Lung microvascular endothelial cell (primary cell): ENCODE results near the gene MDGA2. TPM values are rescaled to one million over a fixed set of nuclear protein-coding genes. Genes with fewer than 3 reads are reported as not detected.

Experiments used
- DNase-seq, 2 donors: peaks; one replicate each; pipeline versions ENCODE4 v3.0.0 to v3.0.0-alpha.2; 2010; ENCODE audit warnings: low read depth in 2 of 2
- total RNA-seq: library from RNA; depleted of rRNA; stranded (reverse); fragments of >200 nt; gene quantifications from 2 replicates; pipeline ENCODE4 v1.2.1, GENCODE V29; 2014

The MDGA2 gene
- total RNA-seq = not detected in 2 replicates

DNA sequence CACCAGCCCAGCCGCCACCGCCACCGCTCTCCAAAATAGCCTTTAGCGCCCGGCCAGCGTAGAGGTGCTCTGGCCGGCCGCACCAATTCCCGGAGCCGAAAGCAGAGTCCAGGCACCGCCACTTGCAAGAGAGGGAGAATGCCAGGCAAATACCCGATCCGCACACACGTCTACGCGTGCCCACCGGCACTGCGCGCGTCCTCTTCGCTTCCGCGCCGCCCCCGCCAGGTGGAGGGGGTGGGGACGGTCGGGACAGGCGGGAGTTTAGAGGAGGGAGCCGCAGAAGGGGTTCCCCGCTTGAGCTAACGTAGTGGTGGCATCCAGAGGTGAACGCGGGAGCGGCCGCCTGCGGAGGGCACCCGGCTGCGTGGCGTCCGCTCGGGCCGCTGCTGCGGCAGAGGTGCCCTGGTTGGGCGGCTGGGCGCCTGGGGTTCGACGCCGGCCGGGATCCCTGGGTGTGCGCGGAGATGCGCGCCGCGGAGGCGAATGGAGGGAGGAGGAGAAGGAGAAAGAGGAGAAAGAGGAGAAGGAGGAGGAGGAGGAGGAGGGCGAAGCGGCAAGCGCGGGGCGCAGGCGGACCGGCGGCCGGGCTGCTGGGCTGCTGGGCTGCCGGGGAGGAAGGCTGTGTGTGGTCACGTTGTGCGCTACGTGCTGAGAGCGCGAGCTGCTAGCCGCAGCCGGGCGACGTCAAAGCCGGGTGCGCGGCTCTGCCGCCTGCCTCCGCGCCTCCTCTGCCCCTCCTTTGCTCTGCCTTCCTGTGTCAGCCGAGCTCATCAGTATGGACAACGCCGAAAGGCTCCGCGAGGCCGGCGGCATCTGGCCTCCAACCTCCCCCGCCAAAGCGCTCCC is at the start of gene MDGA2:
Gene MDGA2, minus strand, starts transcription at position 140 of the 849 bp plus-strand sequence.
- DNase-seq = no peak

DNA sequence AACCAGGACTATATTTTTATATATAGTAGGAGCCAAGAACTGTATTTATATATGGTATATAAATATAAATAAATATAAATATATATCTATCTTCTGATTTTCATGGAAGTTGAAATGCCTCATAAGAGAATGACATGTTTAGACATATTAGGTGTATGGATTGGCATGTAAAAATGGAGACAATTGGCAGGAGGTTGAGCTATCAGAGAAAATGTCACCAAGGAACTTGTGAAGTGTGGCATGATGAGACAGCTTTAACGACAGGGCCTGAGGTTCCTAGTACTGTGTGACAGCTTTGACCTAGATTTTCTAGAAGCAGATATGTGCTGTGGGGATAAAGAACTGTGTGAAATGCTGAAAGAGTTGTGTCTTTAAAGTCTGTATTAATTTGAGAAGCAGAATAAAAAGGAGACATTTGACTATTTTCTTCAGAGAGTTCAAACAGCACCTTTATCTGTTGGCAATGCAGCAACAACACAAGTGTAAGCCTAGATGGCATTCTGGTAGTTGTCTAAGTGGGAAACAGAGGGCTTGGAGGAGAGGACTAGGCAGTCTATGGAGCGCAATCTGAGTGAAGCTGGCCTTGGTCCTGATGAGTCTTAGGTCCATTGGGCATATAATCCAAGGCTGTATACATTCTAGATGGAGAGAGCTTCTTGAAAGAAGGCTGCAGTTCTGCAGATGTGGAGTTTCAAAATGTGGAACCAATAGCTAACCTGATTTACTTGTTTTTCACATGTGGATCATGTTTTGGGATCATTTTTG is 47.7 kb upstream of the MDGA2 start:
- DNase-seq = no peak

DNA sequence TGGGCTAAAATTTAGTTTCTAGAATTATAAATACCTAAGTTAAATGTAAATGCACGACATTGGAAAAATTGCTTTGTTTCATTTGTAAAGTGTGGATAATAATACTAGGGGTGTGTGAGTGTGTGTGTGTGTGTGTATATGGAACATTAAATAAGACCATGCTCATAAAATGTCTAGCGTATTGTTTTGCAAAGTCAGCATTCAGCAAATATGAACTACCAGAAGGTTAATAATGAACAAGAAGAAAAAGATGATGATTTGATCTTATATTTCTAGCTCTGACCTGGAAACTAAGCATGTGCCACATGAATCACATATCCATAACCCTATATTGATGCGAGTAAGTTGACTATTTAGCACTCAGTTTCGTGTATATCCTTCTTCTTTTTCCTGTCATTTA is 44.9 kb upstream of the MDGA2 start:
- no peak for DNase-seq

GRCh38 chr14:47715330-47715729 is 39.9 kb upstream of the MDGA2 start:
- no peak for DNase-seq

DNA sequence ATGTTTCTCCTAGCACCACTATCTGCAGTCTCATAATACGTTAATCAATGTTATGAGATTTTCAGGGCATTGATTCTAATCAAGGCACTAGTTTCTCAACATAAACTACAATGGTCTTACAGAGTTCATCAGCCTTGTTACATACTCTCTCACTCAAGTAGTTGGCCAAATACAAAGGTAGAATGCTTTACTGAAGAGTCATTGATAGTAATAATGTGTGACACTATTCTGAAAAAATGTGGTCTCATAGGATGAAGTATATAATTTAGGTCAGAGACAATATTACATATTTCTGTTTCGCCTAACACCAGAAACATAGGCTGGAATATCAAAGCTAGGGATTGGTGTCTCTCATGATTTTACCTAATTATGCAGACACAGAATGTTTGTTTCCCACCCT is 35.2 kb upstream of the MDGA2 start:
- no peak for DNase-seq

DNA sequence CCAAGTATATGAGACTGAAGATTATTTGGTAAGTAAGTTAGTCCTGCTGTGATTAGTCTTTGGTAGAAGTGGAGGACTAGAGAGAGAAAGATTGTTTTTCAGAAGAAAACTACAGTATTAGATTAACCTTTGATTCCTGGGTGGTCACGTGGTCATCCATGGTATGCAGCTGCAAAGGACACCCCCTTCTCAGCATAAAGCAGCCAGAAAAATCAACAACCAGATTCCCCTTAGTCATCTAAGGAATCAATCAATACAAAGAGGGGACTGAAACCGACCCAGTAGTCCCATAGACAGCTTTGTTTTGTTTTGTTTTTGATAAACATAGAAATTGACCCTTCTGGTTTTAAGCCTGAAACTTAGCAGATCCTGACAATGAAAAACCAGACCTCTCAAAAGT is 30.3 kb upstream of the MDGA2 start:
- no peak for DNase-seq

- DNase-seq = no peak
Measured at GRCh38 chr14:47691829-47692228, 16.4 kb upstream of the MDGA2 start.

- no peak for DNase-seq
Measured at GRCh38 chr14:47678993-47679392, 3.6 kb upstream of the MDGA2 start.

DNA sequence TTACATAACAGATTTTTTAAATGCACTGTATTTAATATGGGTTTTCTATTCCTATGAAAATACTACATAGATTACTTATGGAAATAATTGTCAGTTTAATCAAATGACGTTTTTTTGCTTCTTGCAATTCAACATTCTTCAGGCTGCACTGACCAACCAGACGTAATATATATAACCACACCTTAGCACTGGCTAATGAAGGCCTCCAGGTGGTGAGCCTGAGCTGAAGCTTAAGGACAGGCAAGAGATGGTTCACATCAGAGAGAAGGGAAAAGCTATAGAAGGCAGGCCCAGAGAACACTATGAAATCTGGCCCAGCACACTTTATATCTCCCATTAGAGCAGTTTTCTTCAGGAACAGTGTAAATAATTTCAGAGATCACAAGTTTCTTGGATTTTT is 2.8 kb upstream of the MDGA2 start:
- no peak for DNase-seq

- no peak for DNase-seq
Measured at GRCh38 chr14:47676315-47676617, 861 bp upstream of the MDGA2 start.

- no peak for DNase-seq
Measured at GRCh38 chr14:47674543-47675465, 601 bp downstream of the MDGA2 start.

GRCh38 chr14:47674148-47674542 is 1.3 kb downstream of the MDGA2 start:
- DNase-seq = no peak

DNA sequence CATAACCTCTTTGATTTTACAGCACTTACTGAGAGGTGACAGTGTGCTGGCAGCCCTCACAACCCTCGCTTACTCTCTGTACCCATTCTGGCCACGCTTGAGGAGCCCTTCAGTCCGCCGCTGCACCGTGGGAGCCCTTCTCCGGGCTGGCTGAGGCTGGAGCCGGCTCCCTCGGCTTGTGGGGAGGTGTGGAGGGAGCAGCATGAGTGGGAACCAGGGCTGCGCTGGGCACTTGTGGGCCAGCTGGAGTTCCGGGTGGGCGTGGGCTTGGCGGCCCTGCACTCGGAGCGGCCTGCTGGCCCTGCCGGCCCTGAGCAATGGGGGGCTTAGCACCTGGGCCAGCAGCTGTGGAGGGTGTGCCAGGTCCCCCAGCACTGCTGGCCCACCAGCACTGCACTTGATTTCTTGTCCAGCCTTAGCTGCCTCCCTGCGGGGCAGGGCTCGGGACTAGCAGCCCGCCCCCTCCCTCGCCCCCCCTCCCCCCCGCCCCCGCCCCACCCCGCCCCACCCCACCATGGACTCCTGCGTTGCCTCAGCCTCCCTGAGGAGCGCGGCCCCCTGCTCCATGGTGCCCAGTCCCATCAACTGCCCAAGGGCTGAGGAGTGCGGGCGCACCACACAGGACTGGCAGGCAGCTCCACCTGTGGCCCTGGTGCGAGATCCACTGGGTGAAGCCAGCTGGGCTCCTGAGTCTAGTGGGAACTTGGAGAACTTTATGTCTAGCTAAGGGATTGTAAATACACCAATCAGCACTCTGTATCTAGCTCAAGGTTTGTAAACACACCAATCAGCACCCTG is 9.9 kb downstream of the MDGA2 start:
- no peak for DNase-seq

DNA sequence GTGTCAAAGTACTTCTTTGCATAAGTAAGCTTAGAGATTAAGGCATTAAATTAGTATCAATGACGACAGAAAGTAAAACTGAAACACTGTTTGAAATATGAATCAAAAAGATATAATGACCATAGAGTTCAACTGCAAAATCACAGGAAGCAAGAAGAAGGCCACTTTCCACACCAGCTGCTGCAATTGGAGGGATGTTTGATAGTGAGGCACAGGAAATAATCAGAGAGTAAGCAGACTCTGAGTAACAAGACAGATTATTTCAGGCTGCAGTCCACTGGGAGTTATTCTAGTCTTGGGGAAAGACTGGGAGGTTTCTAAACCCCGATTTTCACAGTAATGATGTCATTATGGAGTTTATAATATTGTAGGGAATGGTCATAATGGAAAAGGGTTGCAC is 12.9 kb downstream of the MDGA2 start:
- no peak for DNase-seq

GRCh38 chr14:47660158-47660557 is 15.2 kb downstream of the MDGA2 start:
- DNase-seq = no peak

DNA sequence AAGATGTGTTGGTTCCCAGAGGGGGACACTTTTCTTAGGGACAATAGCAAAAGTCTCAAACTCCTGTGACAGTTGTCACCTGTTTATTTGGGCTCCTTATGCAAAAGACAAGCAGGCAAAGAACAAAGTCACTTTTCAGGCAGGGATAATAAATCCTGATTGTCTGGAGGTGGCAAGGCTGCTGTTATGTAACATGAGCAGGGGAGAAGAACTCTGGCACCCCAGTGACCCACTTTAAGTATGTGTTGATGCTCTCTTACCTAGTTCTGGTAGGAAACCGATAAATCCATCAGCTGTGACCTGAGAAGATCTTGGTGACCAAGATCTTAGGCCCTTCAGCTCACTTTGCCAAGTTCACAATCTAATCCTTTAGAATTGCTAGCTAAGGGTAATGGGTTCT is 17.4 kb downstream of the MDGA2 start:
- no peak for DNase-seq

- DNase-seq = no peak
Measured at GRCh38 chr14:47657143-47657542, 18.3 kb downstream of the MDGA2 start.

DNA sequence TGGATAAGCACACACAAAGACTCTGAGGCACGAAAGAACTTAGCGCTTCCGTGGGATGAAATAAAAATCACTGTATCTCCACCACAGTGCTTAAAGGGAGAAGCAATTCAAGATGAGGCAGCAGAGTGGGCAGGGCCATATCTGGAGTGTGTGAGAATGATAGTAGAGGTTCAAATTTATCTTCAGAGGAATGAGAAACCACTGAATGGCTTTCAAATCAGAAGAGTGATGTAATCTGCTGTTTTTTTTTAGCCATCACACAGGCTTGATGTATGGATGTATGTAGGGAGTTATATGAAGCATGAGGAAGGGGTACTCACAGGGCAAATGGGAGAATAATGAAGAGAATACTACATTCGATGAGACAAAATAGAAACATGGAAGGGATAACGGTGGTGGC is 24.1 kb downstream of the MDGA2 start:
- no peak for DNase-seq

DNA sequence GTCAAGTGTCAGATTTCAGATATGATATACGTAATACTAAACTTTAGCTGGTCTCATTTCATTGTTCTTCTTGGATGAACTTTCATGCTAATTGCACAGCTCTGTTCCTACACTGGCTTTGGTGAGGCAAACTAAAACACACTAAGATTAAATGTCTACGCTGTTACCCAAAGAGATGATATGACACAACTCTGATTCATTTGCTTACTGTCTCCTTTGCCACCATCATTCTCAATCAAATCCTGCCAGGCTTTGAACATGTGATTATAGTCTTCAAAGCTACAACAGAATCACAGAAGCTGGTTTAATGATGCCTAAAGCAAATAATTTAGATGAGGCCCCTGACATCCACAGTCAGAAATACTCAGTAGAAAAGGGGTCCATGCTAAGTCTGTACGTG is 37.7 kb downstream of the MDGA2 start:
- DNase-seq = no peak

GRCh38 chr14:47626151-47627035 is 49.0 kb downstream of the MDGA2 start:
- DNase-seq = no peak
